HL-60 (cell line): Measurements from ENCODE around the gene TNIK.

Experiments
- GABPA ChIP-seq: IDR thresholded peaks from 2 replicates; pipeline ENCODE4 v1.6.1; 2012; ENCODE audit warnings: low read depth
- POLR2AphosphoS5 ChIP-seq: IDR thresholded peaks from 2 replicates; pipeline ENCODE4 v1.6.1; 2012; ENCODE audit warnings: low read depth
- REST ChIP-seq: IDR thresholded peaks from 2 replicates; pipeline ENCODE4 v1.6.1; 2012; ENCODE audit warnings: low read depth; ENCODE audit not compliant: insufficient replicate concordance
- SPI1 ChIP-seq: IDR thresholded peaks from 2 replicates; pipeline ENCODE4 v1.6.1; 2012; ENCODE audit warnings: low read depth, mild to moderate bottlenecking, borderline replicate concordance
- TF ChIP-seq, protein P1 (sequence below): IDR thresholded peaks from one replicate; pipeline ENCODE4 v1.5.1; 2011; ENCODE audit warnings: low read length, control low read depth, inconsistent platforms; ENCODE audit not compliant: insufficient read depth

GRCh38 chr3:171054921-171055320, 405.3 kb downstream of the TNIK start:
- TF ChIP-seq, protein P1, sequence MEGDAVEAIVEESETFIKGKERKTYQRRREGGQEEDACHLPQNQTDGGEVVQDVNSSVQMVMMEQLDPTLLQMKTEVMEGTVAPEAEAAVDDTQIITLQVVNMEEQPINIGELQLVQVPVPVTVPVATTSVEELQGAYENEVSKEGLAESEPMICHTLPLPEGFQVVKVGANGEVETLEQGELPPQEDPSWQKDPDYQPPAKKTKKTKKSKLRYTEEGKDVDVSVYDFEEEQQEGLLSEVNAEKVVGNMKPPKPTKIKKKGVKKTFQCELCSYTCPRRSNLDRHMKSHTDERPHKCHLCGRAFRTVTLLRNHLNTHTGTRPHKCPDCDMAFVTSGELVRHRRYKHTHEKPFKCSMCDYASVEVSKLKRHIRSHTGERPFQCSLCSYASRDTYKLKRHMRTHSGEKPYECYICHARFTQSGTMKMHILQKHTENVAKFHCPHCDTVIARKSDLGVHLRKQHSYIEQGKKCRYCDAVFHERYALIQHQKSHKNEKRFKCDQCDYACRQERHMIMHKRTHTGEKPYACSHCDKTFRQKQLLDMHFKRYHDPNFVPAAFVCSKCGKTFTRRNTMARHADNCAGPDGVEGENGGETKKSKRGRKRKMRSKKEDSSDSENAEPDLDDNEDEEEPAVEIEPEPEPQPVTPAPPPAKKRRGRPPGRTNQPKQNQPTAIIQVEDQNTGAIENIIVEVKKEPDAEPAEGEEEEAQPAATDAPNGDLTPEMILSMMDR = no peak
- TF ChIP-seq POLR2AphosphoS5 (no peak), SPI1 (no peak), GABPA (no peak), REST (no peak)
